HFFc6 (cell line): ENCODE data around the gene NPB. TPM values are rescaled to one million over a fixed set of nuclear protein-coding genes. Genes with fewer than 3 reads are reported as not detected.

Experiments
- DNase-seq: peaks from one replicate; pipeline ENCODE4 v3.0.0-alpha.2; 2018
- H3K27ac Mint-ChIP-seq: 2 replicates; pipeline ENCODE4 v1.8.0; 2020; ENCODE audit warnings: mild to moderate bottlenecking, mixed read lengths
- H3K27me3 Mint-ChIP-seq: 2 replicates; pipeline ENCODE4 v1.8.0; 2021; ENCODE audit warnings: mild to moderate bottlenecking, moderate library complexity, mixed read lengths; ENCODE audit not compliant: insufficient read depth
- H3K36me3 Mint-ChIP-seq: 2 replicates; pipeline ENCODE4 v1.8.0; 2021; ENCODE audit warnings: low read depth, mixed read lengths
- H3K4me1 Mint-ChIP-seq: 2 replicates; pipeline ENCODE4 v1.8.0; 2020; ENCODE audit warnings: low read depth, mixed read lengths
- H3K4me3 Mint-ChIP-seq: 2 replicates; pipeline ENCODE4 v1.8.0; 2020; ENCODE audit warnings: mild to moderate bottlenecking, moderate library complexity, mixed read lengths
- H3K9me3 Mint-ChIP-seq: 2 replicates; pipeline ENCODE4 v1.8.0; 2020; ENCODE audit warnings: mild to moderate bottlenecking, mixed read lengths
- CTCF ChIP-seq: fragments of 200-600 bp; sonication (generic); IDR thresholded peaks from 2 replicates; pipeline ENCODE4 v1.5.0; 2021; ENCODE audit warnings: antibody characterized with exemption, mild to moderate bottlenecking
- total RNA-seq, 6 experiments: library from RNA; stranded (reverse); fragmentation: NEBNext Ultra II Directional; extraction: Animal tissue kit (Norgen Biotek cat#: 25700); gene quantifications; 2 replicates in 1 of 6; 3 replicates in 5 of 6; pipeline ENCODE4 v1.2.3, GENCODE V29; 2021

Gene NPB
- total RNA-seq, 6 experiments from 2014 or later: 0.53 to 1.5 (median 0.71) TPM

- Mint-ChIP-seq H3K4me3 (no peak overlapping the region), H3K27ac (no peak overlapping the region), H3K4me1 (no peaks in the 10 kb centered on the region), H3K9me3 (no peaks in the 10 kb centered on the region), H3K27me3 (peaks cover 18% of the 10 kb centered on the region), H3K36me3 (no peaks in the 10 kb centered on the region)
- TF ChIP-seq CTCF: no peak
- DNase-seq: no peak
Measured at GRCh38 chr17:81944858-81945257, 42.8 kb downstream of the NPB start.

DNA sequence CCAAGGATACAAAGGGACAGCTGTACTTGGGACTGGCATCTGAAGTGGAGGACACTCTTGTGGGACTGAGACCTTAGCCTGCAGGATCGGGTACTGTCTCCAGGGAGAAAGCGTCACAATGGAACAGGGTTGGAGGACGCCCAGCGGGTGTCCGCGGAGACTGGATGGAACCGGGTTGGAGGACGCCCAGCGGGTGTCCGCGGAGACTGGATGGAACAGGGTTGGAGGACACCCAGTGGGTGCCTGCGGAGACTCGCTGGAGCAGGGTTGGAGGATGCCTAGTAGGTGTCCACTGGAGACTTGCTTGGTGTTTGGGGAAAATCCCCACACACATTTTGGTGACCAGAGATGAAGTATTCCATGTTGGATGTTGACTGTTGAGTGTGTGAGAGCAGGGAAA is 45.2 kb downstream of the NPB start, which contains the start of gene MYADML2:
Gene MYADML2 (minus strand): TSS at position 45 of the 400 bp plus-strand sequence. CDS start 5,492 bp downstream, outside the sequence.
- H3K9me3 Mint-ChIP-seq: no peaks in the 10 kb centered on the region
- H3K27me3 Mint-ChIP-seq: peaks cover 21% of the 10 kb centered on the region
- no peak for DNase-seq
- no peak within 1 kb of the TSS for H3K27ac Mint-ChIP-seq
- no peaks in the 10 kb centered on the region for H3K4me1 Mint-ChIP-seq
- TF ChIP-seq CTCF: no peak
- no peaks in the 10 kb centered on the region for H3K36me3 Mint-ChIP-seq
- no peak within 1 kb of the TSS for H3K4me3 Mint-ChIP-seq

DNA sequence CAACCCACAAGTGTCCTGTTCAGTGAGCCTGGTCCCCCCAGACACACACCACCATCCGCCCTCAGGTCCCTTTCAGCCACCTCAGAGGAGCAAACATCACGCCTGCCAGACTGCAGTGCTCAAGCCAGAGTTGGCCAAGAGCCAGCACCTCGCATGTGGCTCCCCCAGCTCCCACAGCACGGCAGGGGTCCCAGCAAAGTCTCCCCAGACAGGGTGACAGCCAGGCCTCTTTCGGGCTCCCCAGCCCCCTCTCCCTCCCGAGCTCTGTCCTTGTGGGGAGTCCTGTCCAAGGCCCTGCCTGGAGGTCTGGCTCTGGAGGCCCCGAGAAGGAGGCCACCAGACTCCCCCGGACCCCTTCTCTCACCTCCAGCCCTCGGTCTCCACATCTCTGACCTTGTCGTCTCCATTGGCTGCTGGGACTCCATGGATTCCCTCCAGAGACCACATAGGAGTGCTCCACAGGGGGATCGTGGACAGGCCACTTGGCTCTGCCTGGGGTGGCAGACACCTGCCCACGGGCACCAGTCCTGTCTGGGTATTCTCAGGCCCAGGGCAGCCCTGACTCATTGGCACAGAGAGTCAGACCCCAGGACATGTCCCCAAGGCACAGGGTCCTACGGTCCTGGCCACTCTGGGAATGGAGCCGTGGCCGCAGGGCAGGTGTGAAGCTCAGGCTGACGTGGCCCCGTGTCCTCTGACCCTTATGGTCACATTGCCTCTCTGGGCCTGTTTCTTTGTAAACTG is 46.8 kb downstream of the NPB start:
- Mint-ChIP-seq H3K9me3 (no peaks in the 10 kb centered on the region), H3K4me3 (no peak overlapping the region), H3K36me3 (no peaks in the 10 kb centered on the region), H3K27me3 (peaks cover 15% of the 10 kb centered on the region), H3K4me1 (no peaks in the 10 kb centered on the region), H3K27ac (no peak overlapping the region)
- no peak for DNase-seq
- TF ChIP-seq CTCF: no peak

DNA sequence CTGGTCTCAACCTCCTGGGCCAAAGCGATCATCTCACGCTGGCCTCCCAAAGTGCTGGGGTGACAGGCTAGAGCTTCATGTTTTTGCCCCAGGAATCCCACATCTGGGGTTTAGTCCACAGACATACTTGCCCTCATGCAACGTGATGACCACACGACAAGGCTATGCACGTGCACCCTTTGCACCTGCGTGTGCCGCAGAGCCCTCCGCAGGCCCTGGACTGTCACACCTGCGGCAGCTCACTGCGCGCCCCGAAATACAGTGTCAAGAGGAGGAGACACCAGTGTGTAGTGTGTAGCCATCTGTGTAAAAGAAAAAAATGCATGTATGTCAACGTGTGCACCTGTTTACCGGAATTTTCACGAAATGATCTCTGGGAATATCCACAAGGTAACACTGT is 48.5 kb downstream of the NPB start:
- Mint-ChIP-seq H3K4me1 (no peaks in the 10 kb centered on the region), H3K4me3 (no peak overlapping the region), H3K27ac (no peak overlapping the region), H3K36me3 (no peaks in the 10 kb centered on the region), H3K9me3 (no peaks in the 10 kb centered on the region), H3K27me3 (peaks cover 11% of the 10 kb centered on the region)
- no peak for DNase-seq
- TF ChIP-seq CTCF: no peak

GRCh38 chr17:81951785-81952684 is 50.0 kb downstream of the NPB start:
- no peak for TF ChIP-seq CTCF
- Mint-ChIP-seq H3K27ac (no peak overlapping the region), H3K36me3 (no peaks in the 10 kb centered on the region), H3K27me3 (peaks cover 5% of the 10 kb centered on the region), H3K9me3 (no peaks in the 10 kb centered on the region), H3K4me1 (no peaks in the 10 kb centered on the region), H3K4me3 (no peak overlapping the region)
- DNase-seq: no peak

Other genes starting within 250 kb of the NPB start
- gene PDE6G, start 245.7 kb upstream of the NPB start, total RNA-seq: under 1 TPM in 5 of 6 experiments, not detected in 1; 0.37 to 0.76 (median 0.57) TPM
- gene OXLD1, start 235.6 kb upstream of the NPB start, total RNA-seq: 10 to 100 TPM; 20.9 to 33.4 (median 30.9) TPM
- gene CCDC137, start 235.5 kb upstream of the NPB start, total RNA-seq: 10 to 100 TPM; 22.8 to 28.8 (median 25.2) TPM
- gene ARL16, start 218.4 kb upstream of the NPB start, total RNA-seq: 10 to 100 TPM; 39.4 to 50.5 (median 46.7) TPM
- 100 to 1,000 TPM; 106 to 127 (median 116) TPM for gene HGS, start 218.2 kb upstream of the NPB start, total RNA-seq
- 100 to 1,000 TPM; 105 to 124 (median 113) TPM for gene MRPL12, start 198.9 kb upstream of the NPB start, total RNA-seq
- 10 to 100 TPM; 13.2 to 21.9 (median 17.1) TPM for gene SLC25A10, start 190.0 kb upstream of the NPB start, total RNA-seq
- not detected for gene GCGR, start 98.1 kb upstream of the NPB start, total RNA-seq
- 100 to 1,000 TPM in 2 of 6 experiments, 10 to 100 TPM in 4; 88.0 to 103 (median 92.8) TPM for gene MCRIP1, start 68.9 kb upstream of the NPB start, total RNA-seq
- gene PPP1R27, start 67.2 kb upstream of the NPB start, total RNA-seq: not detected
- gene P4HB, start 41.7 kb upstream of the NPB start, total RNA-seq: 100 to 1,000 TPM; 790 to 981 (median 910) TPM
- gene ARHGDIA, start 30.9 kb upstream of the NPB start, total RNA-seq: 1,000 to 10,000 TPM in 1 of 6 experiments, 100 to 1,000 TPM in 5; 758 to 1,040 (median 908) TPM
- gene ALYREF, start 10.7 kb upstream of the NPB start, total RNA-seq: 100 to 1,000 TPM; 101 to 151 (median 135) TPM
- gene ANAPC11, start 10.5 kb upstream of the NPB start, total RNA-seq: 100 to 1,000 TPM; 151 to 169 (median 156) TPM
- 10 to 100 TPM; 33.2 to 45.8 (median 35.8) TPM for gene PCYT2, start 9.2 kb downstream of the NPB start, total RNA-seq
- gene SIRT7, start 15.9 kb downstream of the NPB start, total RNA-seq: 10 to 100 TPM; 16.2 to 20.7 (median 18.5) TPM
- gene MAFG, start 25.5 kb downstream of the NPB start, total RNA-seq: 10 to 100 TPM; 17.7 to 22.4 (median 18.2) TPM
- 100 to 1,000 TPM in 4 of 6 experiments, 10 to 100 TPM in 2; 97.9 to 147 (median 110) TPM for gene PYCR1, start 35.1 kb downstream of the NPB start, total RNA-seq
- not detected for gene MYADML2, start 45.0 kb downstream of the NPB start, total RNA-seq
- gene NOTUM, start 58.9 kb downstream of the NPB start, total RNA-seq: under 1 TPM in 2 of 6 experiments, not detected in 4; 0.10 to 0.14 TPM
- 10 to 100 TPM; 26.6 to 36.8 (median 34.7) TPM for gene ASPSCR1, start 75.4 kb downstream of the NPB start, total RNA-seq
- gene CENPX, start 120.6 kb downstream of the NPB start, total RNA-seq: 10 to 100 TPM; 60.6 to 83.9 (median 73.3) TPM
- gene LRRC45, start 121.1 kb downstream of the NPB start, total RNA-seq: 10 to 100 TPM in 3 of 6 experiments, 1 to 10 TPM in 3; 6.8 to 10.5 (median 10.0) TPM
- gene RAC3, start 129.4 kb downstream of the NPB start, total RNA-seq: 1 to 10 TPM; 4.3 to 8.5 (median 5.6) TPM
- 100 to 1,000 TPM in 1 of 6 experiments, 10 to 100 TPM in 5; 73.4 to 100 (median 84.8) TPM for gene DCXR, start 135.5 kb downstream of the NPB start, total RNA-seq
- gene RFNG, start 149.6 kb downstream of the NPB start, total RNA-seq: 10 to 100 TPM; 37.6 to 48.5 (median 40.1) TPM
- gene GPS1, start 149.7 kb downstream of the NPB start, total RNA-seq: 100 to 1,000 TPM; 127 to 144 (median 141) TPM
- gene DUS1L, start 163.6 kb downstream of the NPB start, total RNA-seq: 10 to 100 TPM; 65.8 to 86.8 (median 71.2) TPM
- gene FASN, start 196.0 kb downstream of the NPB start, total RNA-seq: 100 to 1,000 TPM; 108 to 138 (median 112) TPM